Thoracic aorta (tissue), 2 donors: Measurements from ENCODE around the gene TFR2. TPM values are rescaled to one million over a fixed set of nuclear protein-coding genes. Genes with fewer than 3 reads are reported as not detected.
A peak's percentile ranks its signal among the peaks of the same experiment; 100 is the strongest.

Experiments
- ATAC-seq: fragments of 150-250 bp; one replicate; pipeline ENCODE4 v1.8.0; 2017; ENCODE audit warnings: low read depth; ENCODE audit not compliant: insufficient number of reproducible peaks, low FRiP score
- DNase-seq: peaks from one replicate; pipeline ENCODE4 v3.0.0-alpha.2; 2020; ENCODE audit warnings: low spot score
- H3K27ac ChIP-seq, 2 donors: fragments of 200-600 bp; sonication (generic); 1 replicate in 1 of 2; 2 replicates in 1 of 2; pipeline ENCODE4 v1.5.1; 2016; ENCODE audit warnings: mild to moderate bottlenecking in 2 of 2, moderate library complexity in 2 of 2
- H3K27me3 ChIP-seq: fragments of 200-600 bp; sonication (generic); replicated peaks from 2 replicates; pipeline ENCODE4 v1.6.0; 2016; ENCODE audit warnings: mild to moderate bottlenecking; ENCODE audit not compliant: insufficient read depth
- H3K36me3 ChIP-seq: fragments of 200-600 bp; sonication (generic); one replicate; pipeline ENCODE4 v1.5.1; 2016
- H3K4me1 ChIP-seq, 2 donors: fragments of 200-600 bp; sonication (generic); 1 replicate in 1 of 2; 2 replicates in 1 of 2; pipeline versions ENCODE4 v1.5.1 to v1.6.0; 2016; ENCODE audit warnings: low read depth in 2 of 2, mild to moderate bottlenecking in 1 of 2; ENCODE audit not compliant: control insufficient read depth in 1 of 2
- H3K4me3 ChIP-seq: fragments of 200-600 bp; sonication (generic); 2 replicates; pipeline ENCODE4 v1.5.1; 2016; ENCODE audit warnings: mild to moderate bottlenecking
- H3K9me3 ChIP-seq: fragments of 200-600 bp; sonication (generic); 2 replicates; pipeline ENCODE4 v1.5.1; 2016
- total RNA-seq, 2 donors: library from RNA; depleted of rRNA; stranded (reverse); fragments of >200 nt; gene quantifications; one replicate each; pipeline versions ENCODE4 v1.1.0 to v1.2.3, GENCODE V29; 2016
- TF ChIP-seq, protein P1 (sequence below): fragments of 200-600 bp; sonication (generic); IDR thresholded peaks from one replicate; pipeline ENCODE4 v1.5.1; 2019; ENCODE audit warnings: antibody characterized with exemption

TFR2 gene
- total RNA-seq, 2 donors from 2014 or later = 0.35 to 1.9 TPM

DNA sequence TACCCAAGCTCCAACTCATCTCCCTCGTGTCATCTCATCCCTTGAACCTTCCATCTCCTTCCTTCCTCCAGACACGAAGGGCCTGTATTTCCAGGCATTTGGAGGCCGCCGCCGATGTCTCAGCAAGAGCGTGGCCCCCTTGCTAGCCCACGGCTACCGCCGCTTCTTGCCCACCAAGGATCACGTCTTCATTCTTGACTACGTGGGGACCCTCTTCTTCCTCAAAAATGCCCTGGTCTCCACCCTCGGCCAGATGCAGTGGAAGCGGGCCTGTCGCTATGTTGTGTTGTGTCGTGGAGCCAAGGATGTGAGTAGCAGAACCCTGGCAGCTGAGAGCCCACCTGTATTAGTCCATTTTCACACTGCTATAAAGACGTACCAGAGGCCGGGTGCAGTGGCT is 49.8 kb downstream of the TFR2 start:
- Histone ChIP-seq H3K4me3 (no peak overlapping the region), H3K27ac (no peak overlapping the region), H3K36me3 (no peaks in the 10 kb centered on the region), H3K27me3 (no peaks in the 10 kb centered on the region), H3K4me1 (peaks cover 3 to 10% of the 10 kb centered on the region in 2 donors), H3K9me3 (no peaks in the 10 kb centered on the region)
- no peak for DNase-seq
- TF ChIP-seq, protein P1, sequence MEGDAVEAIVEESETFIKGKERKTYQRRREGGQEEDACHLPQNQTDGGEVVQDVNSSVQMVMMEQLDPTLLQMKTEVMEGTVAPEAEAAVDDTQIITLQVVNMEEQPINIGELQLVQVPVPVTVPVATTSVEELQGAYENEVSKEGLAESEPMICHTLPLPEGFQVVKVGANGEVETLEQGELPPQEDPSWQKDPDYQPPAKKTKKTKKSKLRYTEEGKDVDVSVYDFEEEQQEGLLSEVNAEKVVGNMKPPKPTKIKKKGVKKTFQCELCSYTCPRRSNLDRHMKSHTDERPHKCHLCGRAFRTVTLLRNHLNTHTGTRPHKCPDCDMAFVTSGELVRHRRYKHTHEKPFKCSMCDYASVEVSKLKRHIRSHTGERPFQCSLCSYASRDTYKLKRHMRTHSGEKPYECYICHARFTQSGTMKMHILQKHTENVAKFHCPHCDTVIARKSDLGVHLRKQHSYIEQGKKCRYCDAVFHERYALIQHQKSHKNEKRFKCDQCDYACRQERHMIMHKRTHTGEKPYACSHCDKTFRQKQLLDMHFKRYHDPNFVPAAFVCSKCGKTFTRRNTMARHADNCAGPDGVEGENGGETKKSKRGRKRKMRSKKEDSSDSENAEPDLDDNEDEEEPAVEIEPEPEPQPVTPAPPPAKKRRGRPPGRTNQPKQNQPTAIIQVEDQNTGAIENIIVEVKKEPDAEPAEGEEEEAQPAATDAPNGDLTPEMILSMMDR = no peak
- ATAC-seq = no peak

GRCh38 chr7:100590077-100590737 is 51.1 kb downstream of the TFR2 start:
- no peak for ATAC-seq
- no peaks in the 10 kb centered on the region for H3K27me3 ChIP-seq
- H3K9me3 ChIP-seq = no peaks in the 10 kb centered on the region
- H3K4me3 ChIP-seq = peak overlapping the region; percentile 11
- H3K27ac ChIP-seq = no peak overlapping the region
- TF ChIP-seq, protein P1 = no peak
- no peak for DNase-seq
- H3K36me3 ChIP-seq = no peaks in the 10 kb centered on the region
- H3K4me1 ChIP-seq = peaks cover 3 to 14% of the 10 kb centered on the region in 2 donors

GRCh38 chr7:100589341-100589947 is 51.9 kb downstream of the TFR2 start:
- TF ChIP-seq, protein P1 = no peak

GRCh38 chr7:100588438-100588837 is 52.9 kb downstream of the TFR2 start:
- ATAC-seq (no peak), DNase-seq (no peak)
- TF ChIP-seq, protein P1 = no peak
- H3K27me3 ChIP-seq = no peaks in the 10 kb centered on the region
- H3K4me1 ChIP-seq = peaks cover 10 to 30% of the 10 kb centered on the region in 2 donors
- no peaks in the 10 kb centered on the region for H3K36me3 ChIP-seq
- no peak overlapping the region for H3K27ac ChIP-seq
- no peak overlapping the region for H3K4me3 ChIP-seq
- no peaks in the 10 kb centered on the region for H3K9me3 ChIP-seq

More at GRCh38 chr7:100589341-100589947, 51.9 kb downstream of the TFR2 start:
- Histone ChIP-seq H3K27me3 (no peaks in the 10 kb centered on the region), H3K27ac (no peak overlapping the region), H3K9me3 (no peaks in the 10 kb centered on the region), H3K4me1 (peaks cover 9 to 21% of the 10 kb centered on the region in 2 donors), H3K4me3 (no peak overlapping the region), H3K36me3 (no peaks in the 10 kb centered on the region)
- ATAC-seq = no peak
- DNase-seq = no peak

DNA sequence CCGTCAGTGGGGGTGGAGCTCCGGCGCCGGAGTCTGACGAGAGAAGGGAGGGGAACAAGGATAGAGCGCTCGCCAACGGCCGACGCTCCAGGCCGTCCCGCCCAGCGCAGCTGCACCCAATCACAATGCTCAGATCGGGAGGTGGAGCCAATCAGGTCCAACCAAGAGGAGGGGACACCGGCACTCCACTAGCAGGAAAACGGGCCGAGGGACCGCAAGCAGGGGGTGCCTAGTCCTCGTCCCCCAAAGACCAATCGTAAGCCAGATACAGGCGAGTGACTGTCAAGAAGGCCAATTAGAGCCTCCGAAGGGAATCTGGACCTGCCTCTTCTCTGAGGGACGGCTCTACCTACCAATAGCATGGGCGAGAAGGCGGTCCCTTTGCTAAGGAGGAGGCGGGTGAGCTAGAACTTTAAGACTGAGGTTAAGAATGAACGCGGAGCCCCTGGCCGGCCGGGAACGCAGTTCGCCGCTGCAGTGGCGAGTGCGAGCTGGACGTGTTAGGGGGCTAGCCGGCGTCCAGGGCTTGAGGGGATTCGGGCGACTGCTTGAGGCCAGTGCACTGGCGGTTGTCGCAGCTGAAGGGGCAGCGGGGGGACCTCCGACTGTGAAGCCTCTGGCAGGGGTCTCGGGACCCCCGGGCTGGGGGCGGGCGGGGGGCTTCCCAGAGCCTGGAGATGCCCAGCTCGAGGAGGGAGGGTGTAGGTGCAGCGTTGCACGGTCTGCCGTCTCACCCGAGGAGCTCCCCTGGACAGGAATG is 54.9 kb downstream of the TFR2 start, which contains the start of gene FBXO24:
Gene FBXO24 (plus strand): TSS at position 63 of the 760 bp plus-strand sequence. CDS start 298 bp downstream, at position 361.
- H3K4me1 ChIP-seq = peaks cover 10 to 35% of the 10 kb centered on the region in 2 donors
- H3K27me3 ChIP-seq = no peaks in the 10 kb centered on the region
- H3K4me3 ChIP-seq = peak within 1 kb of the TSS; percentile 94
- peak within 1 kb of the TSS; percentile 85 to 86 for H3K27ac ChIP-seq
- H3K9me3 ChIP-seq = no peaks in the 10 kb centered on the region
- ATAC-seq (peak; percentile 99), DNase-seq (peak; percentile 96)
- H3K36me3 ChIP-seq = peaks cover 6% of the 10 kb centered on the region
- TF ChIP-seq, protein P1 = no peak
